SU-DHL-6 (cell line): ENCODE measurements around the gene TRIM27.
"Not testable (repeated sequence)": the region's sequence is repeated elsewhere in the genome, so short reads cannot be mapped to it uniquely, and the experiment has no call there.

Experiments
- H2AFZ ChIP-seq: fragments of 200-600 bp; sonication (generic); 2 replicates; pipeline ENCODE4 v1.6.1; 2014; ENCODE audit warnings: low read depth, mild to moderate bottlenecking, moderate library complexity, mixed read lengths, antibody characterized with exemption, low read length; ENCODE audit not compliant: severe bottlenecking
- H3F3A ChIP-seq: fragments of 200-600 bp; shearing (Covaris generic); 2 replicates; pipeline ENCODE4 v1.6.0; 2016; ENCODE audit warnings: antibody characterized with exemption, mild to moderate bottlenecking; ENCODE audit not compliant: insufficient read depth
- H3K27ac ChIP-seq: fragments of 200-600 bp; sonication (generic); 2 replicates; pipeline ENCODE4 v1.5.1; 2016; ENCODE audit warnings: low read depth, mild to moderate bottlenecking, low read length, moderate library complexity, mixed read lengths
- H3K27me3 ChIP-seq: fragments of 200-600 bp; sonication (generic), shearing (Covaris generic); 2 replicates; pipeline ENCODE4 v1.6.0; 2014; ENCODE audit warnings: mild to moderate bottlenecking, low read length
- H3K36me3 ChIP-seq: fragments of 200-600 bp; sonication (generic); 2 replicates; pipeline ENCODE4 v1.6.1; 2014; ENCODE audit warnings: mild to moderate bottlenecking, low read length, mixed read lengths
- H3K4me2 ChIP-seq: fragments of 300-600, 200-600 bp; shearing (Covaris generic), sonication (generic); 2 replicates; pipeline ENCODE4 v1.6.0; 2014; ENCODE audit warnings: low read length, low read depth, mild to moderate bottlenecking; ENCODE audit not compliant: poor library complexity, severe bottlenecking
- H3K4me3 ChIP-seq: fragments of 200-600 bp; sonication (generic); 2 replicates; pipeline ENCODE4 v1.5.1; 2014; ENCODE audit warnings: antibody characterized with exemption, low read length, mild to moderate bottlenecking, mixed read lengths; ENCODE audit not compliant: insufficient read depth, poor library complexity, severe bottlenecking
- H3K79me2 ChIP-seq: fragments of 200-600 bp; sonication (generic); 2 replicates; pipeline ENCODE4 v1.6.1; 2014; ENCODE audit warnings: mild to moderate bottlenecking, low read length, moderate library complexity; ENCODE audit not compliant: insufficient read depth
- H3K9ac ChIP-seq: fragments of 200-600 bp; sonication (generic); 2 replicates; pipeline ENCODE4 v1.7.0; 2014; ENCODE audit warnings: mild to moderate bottlenecking, low read length
- H3K9me2 ChIP-seq: fragments of 200-600 bp; sonication (generic); replicated peaks from 2 replicates; pipeline ENCODE4 v1.6.1; 2014; ENCODE audit warnings: low read length; ENCODE audit not compliant: insufficient read depth
- H3K9me3 ChIP-seq: fragments of 200-600 bp; sonication (generic); 2 replicates; pipeline ENCODE4 v1.6.1; 2014; ENCODE audit warnings: low read length, mixed read lengths; ENCODE audit not compliant: insufficient read depth
- H4K20me1 ChIP-seq: fragments of 200-600 bp; sonication (generic); 2 replicates; pipeline ENCODE4 v1.6.1; 2014; ENCODE audit warnings: low read depth, mild to moderate bottlenecking, antibody characterized with exemption, low read length, moderate library complexity, mixed read lengths
- EZH2phosphoT487 ChIP-seq: fragments of 200-600 bp; sonication (generic), shearing (Covaris generic); conservative IDR thresholded peaks from 2 replicates; pipeline ENCODE4 v1.6.1; 2018; ENCODE audit warnings: mild to moderate bottlenecking, antibody characterized with exemption, low read length, moderate library complexity, mixed read lengths
- TF ChIP-seq, protein P1 (sequence below): fragments of 200-600 bp; sonication (generic); IDR thresholded peaks from one replicate; pipeline ENCODE4 v1.5.1; 2017; ENCODE audit warnings: antibody characterized with exemption, mild to moderate bottlenecking, low read length, moderate library complexity; ENCODE audit not compliant: insufficient read depth, poor library complexity, severe bottlenecking

Gene TRIM27

DNA sequence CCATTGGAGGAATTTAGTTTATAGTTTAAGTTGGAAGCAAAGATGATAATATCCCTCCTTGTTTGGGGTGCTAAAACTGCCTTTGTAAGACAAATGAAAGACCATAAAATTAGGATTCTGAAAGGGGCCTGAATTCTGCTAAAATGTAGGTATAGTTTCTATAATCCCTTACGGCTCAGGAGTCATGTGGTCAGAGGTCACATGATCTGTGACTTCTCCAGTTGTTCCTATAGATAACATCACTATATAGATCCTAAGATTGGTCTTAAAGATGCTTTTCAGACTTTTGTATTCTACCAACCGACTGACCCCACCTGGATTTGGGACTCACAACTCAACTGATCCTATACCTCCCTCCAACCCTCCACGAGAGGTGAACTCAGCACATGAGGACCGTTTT, 44.7 kb upstream of the TRIM27 start:
- H3K79me2 ChIP-seq = no peaks in the 10 kb centered on the region
- no peak overlapping the region for H2AFZ ChIP-seq
- no peak overlapping the region for H3K4me2 ChIP-seq
- no peaks in the 10 kb centered on the region for H3K36me3 ChIP-seq
- no peaks in the 10 kb centered on the region for H3K27me3 ChIP-seq
- H3K9ac ChIP-seq = no peak overlapping the region
- H3K4me3 ChIP-seq = no peak overlapping the region
- no peaks in the 10 kb centered on the region for H3F3A ChIP-seq
- no peaks in the 10 kb centered on the region for H3K9me2 ChIP-seq
- H3K9me3 ChIP-seq = no peaks in the 10 kb centered on the region; the same call in 1 of the 2 replicates
- H3K27ac ChIP-seq = no peak overlapping the region
- TF ChIP-seq EZH2phosphoT487 = no peak
- no peaks in the 10 kb centered on the region for H4K20me1 ChIP-seq

- H3K36me3 ChIP-seq = no peaks in the 10 kb centered on the region
- no peaks in the 10 kb centered on the region for H3K9me2 ChIP-seq
- H3K79me2 ChIP-seq = no peaks in the 10 kb centered on the region
- H3K4me3 ChIP-seq = no peak overlapping the region
- H4K20me1 ChIP-seq = no peaks in the 10 kb centered on the region
- H3K9ac ChIP-seq = no peak overlapping the region
- no peaks in the 10 kb centered on the region for H3K27me3 ChIP-seq
- no peak overlapping the region for H2AFZ ChIP-seq
- TF ChIP-seq, protein P1, sequence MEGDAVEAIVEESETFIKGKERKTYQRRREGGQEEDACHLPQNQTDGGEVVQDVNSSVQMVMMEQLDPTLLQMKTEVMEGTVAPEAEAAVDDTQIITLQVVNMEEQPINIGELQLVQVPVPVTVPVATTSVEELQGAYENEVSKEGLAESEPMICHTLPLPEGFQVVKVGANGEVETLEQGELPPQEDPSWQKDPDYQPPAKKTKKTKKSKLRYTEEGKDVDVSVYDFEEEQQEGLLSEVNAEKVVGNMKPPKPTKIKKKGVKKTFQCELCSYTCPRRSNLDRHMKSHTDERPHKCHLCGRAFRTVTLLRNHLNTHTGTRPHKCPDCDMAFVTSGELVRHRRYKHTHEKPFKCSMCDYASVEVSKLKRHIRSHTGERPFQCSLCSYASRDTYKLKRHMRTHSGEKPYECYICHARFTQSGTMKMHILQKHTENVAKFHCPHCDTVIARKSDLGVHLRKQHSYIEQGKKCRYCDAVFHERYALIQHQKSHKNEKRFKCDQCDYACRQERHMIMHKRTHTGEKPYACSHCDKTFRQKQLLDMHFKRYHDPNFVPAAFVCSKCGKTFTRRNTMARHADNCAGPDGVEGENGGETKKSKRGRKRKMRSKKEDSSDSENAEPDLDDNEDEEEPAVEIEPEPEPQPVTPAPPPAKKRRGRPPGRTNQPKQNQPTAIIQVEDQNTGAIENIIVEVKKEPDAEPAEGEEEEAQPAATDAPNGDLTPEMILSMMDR = no peak
- TF ChIP-seq EZH2phosphoT487 = no peak
- H3K9me3 ChIP-seq = no peaks in the 10 kb centered on the region; the same call in 1 of the 2 replicates
- H3F3A ChIP-seq = no peaks in the 10 kb centered on the region
- no peak overlapping the region for H3K4me2 ChIP-seq
- no peak overlapping the region for H3K27ac ChIP-seq
Observed at GRCh38 chr6:28965706-28966105, 41.9 kb upstream of the TRIM27 start.

DNA sequence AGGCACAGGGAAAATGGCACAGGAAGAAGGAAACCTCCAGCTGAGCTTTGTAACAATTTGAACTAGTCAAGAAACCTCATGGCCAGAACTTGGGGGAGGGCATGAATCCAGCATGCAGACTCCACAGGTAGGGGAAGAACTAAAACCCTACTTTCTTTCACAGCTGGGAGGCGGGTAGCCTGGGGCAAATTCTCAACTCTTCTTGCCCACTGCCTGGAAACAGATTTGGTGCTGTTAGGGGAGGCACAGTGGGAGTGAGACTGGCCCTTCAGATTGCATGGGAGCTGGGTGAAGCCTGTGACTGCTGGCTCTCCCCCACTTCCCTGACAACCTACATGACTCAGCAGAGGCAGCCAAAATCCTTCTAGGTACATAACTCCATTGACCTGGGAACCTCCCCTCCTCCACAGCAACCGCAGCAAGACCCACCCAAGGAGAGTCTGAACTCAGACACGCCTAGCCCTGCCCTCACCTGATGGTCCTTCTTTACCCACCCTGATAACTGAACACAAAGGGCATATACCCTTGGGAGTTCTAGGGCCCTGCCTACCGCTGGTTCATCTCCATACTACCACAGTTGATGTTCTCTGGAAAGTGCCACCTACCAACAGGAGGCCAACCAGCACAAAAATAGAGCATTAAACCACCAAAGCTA, 37.2 kb upstream of the TRIM27 start:
- no peak overlapping the region for H3K4me3 ChIP-seq
- TF ChIP-seq, protein P1 = no peak
- TF ChIP-seq EZH2phosphoT487 = no peak
- H3F3A ChIP-seq = no peaks in the 10 kb centered on the region
- no peaks in the 10 kb centered on the region for H3K9me3 ChIP-seq
- no peaks in the 10 kb centered on the region for H3K9me2 ChIP-seq
- H3K27ac ChIP-seq = no peak overlapping the region
- no peaks in the 10 kb centered on the region for H3K27me3 ChIP-seq
- H3K4me2 ChIP-seq = no peak overlapping the region
- no peak overlapping the region for H3K9ac ChIP-seq
- H3K79me2 ChIP-seq = no peaks in the 10 kb centered on the region
- H2AFZ ChIP-seq = no peak overlapping the region
- H4K20me1 ChIP-seq = no peaks in the 10 kb centered on the region; the same call in 1 of the 2 replicates
- no peaks in the 10 kb centered on the region for H3K36me3 ChIP-seq

DNA sequence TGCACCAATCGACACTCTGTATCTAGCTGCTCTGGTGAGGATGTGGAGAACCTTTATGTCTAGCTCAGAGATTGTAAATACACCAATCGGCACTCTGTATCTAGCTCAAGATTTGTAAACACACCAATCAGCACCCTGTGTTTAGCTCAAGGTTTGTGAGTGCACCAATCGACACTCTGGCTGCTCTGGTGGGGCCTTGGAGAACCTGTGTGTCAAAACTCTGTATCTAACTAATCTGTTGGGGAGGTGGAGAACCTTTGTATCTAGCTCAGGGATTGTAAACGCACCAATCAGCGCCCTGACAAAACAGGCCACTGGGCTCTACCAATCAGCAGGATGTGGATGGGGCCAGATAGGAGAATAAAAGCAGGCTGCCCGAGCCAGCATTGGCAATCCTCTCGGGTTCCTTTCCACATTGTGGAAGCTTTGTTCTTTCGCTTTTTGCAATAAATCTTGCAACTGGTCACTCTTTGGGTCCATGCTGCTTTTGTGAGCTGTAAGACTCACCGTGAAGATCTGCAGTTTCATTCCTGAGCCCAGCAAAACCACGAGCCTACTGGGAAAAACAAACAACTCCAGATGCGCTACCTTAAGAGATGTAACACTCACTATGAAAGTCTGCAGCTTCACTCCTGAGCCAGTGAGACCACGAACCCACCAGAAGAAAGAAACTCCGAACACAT, 34.9 kb upstream of the TRIM27 start:
- not testable (repeated sequence) for H3K9me3 ChIP-seq, H3K27me3 ChIP-seq, H3K36me3 ChIP-seq, H4K20me1 ChIP-seq, H3K9ac ChIP-seq, H3K9me2 ChIP-seq, H3K4me2 ChIP-seq, H3K27ac ChIP-seq, H3K4me3 ChIP-seq, H3F3A ChIP-seq, H2AFZ ChIP-seq, H3K79me2 ChIP-seq

DNA sequence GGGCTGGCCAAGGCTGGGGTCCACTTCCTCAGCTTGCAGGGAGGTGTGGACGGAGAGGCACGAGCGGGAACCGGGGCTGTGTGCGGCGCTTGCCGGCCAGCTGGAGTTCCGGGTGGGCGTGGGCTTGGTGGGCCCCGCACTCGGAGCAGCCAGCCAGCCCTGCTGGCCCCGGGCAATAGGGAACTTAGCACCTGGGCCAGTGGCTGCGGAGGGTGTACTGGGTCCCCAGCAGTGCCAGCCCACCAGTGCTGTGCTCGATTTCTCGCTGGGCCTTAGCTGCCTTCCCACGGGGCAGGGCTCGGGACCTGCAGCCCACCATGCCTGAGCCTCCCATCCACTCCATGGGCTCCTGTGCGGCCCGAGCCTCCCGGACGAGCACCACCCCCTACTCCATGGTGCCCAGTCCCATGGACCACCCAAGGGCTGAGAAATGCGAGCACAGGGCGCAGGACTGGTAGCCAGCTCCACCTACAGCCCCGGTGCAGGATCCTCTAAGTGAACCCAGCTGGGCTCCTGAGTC, 34.1 kb upstream of the TRIM27 start:
- not testable (repeated sequence) for H3K79me2 ChIP-seq, H3K4me3 ChIP-seq, H4K20me1 ChIP-seq, H3K9me2 ChIP-seq, H2AFZ ChIP-seq, H3K4me2 ChIP-seq, H3K36me3 ChIP-seq, H3K27me3 ChIP-seq, H3K27ac ChIP-seq, H3K9ac ChIP-seq, H3F3A ChIP-seq, H3K9me3 ChIP-seq
